Kidney (tissue), 14 donors: ENCODE results near the gene CHD6. TPM values are rescaled to one million over a fixed set of nuclear protein-coding genes. Genes with fewer than 3 reads are reported as not detected.

Experiments
- DNase-seq, 5 donors: peaks; one replicate each; pipeline ENCODE4 v3.0.0-alpha.2; 2013 to 2020
- FAIRE-seq: peaks from 2 replicates; lab custom pipeline; 2012; peaks lifted over from hg19 to GRCh38; lab: Jason Lieb, UNC
- H3K27ac ChIP-seq, 2 donors: one replicate each; pipeline ENCODE4 v1.7.0; 2013; ENCODE audit warnings: low read depth in 2 of 2, low read length in 2 of 2, inconsistent platforms in 1 of 2
- H3K27me3 ChIP-seq: one replicate; pipeline ENCODE4 v1.7.1; 2013; ENCODE audit warnings: low read length, inconsistent platforms; ENCODE audit not compliant: control insufficient read depth, insufficient read depth
- H3K36me3 ChIP-seq, 3 donors: one replicate each; pipeline versions ENCODE4 v1.7.0 to v1.7.1; 2013; ENCODE audit warnings: low read length in 3 of 3, control low read depth in 1 of 3, inconsistent platforms in 1 of 3; ENCODE audit not compliant: insufficient read depth in 3 of 3, control insufficient read depth in 2 of 3
- H3K4me1 ChIP-seq, 3 donors: one replicate each; pipeline versions ENCODE4 v1.7.0 to v1.7.1; 2013; ENCODE audit warnings: low read length in 3 of 3, inconsistent platforms in 1 of 3, low read depth in 1 of 3; ENCODE audit not compliant: control insufficient read depth in 2 of 3, insufficient read depth in 2 of 3
- H3K4me3 ChIP-seq, 3 donors: one replicate each; pipeline versions ENCODE4 v1.7.0 to v1.8.1; 2013; ENCODE audit warnings: low read length in 3 of 3, control low read depth in 1 of 3, inconsistent platforms in 1 of 3
- H3K9ac ChIP-seq, 3 donors: one replicate each; pipeline versions ENCODE4 v1.7.0 to v1.7.1; 2013; ENCODE audit warnings: low read length in 3 of 3, control low read depth in 1 of 3, inconsistent platforms in 1 of 3
- H3K9me3 ChIP-seq, 3 donors: one replicate each; pipeline versions ENCODE4 v1.7.0 to v1.7.1; 2013; ENCODE audit warnings: low read length in 3 of 3, control low read depth in 1 of 3, inconsistent platforms in 1 of 3; ENCODE audit not compliant: control insufficient read depth in 2 of 3, insufficient read depth in 1 of 3
- CTCF ChIP-seq: IDR thresholded peaks from 3 replicates; pipeline ENCODE4 v1.5.1; 2012; ENCODE audit warnings: mild to moderate bottlenecking, moderate library complexity, borderline replicate concordance; ENCODE audit not compliant: insufficient read depth; ENCODE audit errors: extremely low read depth
- intact Hi-C: fragments of 100-400 bp; cut with DNase I; formaldehyde crosslinking; loops from one replicate; pipeline ENCODE4 v1.11.1; 2022
- polyA plus RNA-seq: library from polyadenylated mRNA; stranded (reverse); fragments of 350-450 nt; fragmentation: Illumina TruSeq; extraction: RNeasy Lipid Tissue Mini Kit (QIAGEN cat#74804); gene quantifications from one replicate; pipeline ENCODE4 v1.2.3, GENCODE V29; 2014; ENCODE audit warnings: low read depth, low replicate concordance; ENCODE audit not compliant: insufficient read depth
- total RNA-seq: library from RNA; stranded (reverse); fragmentation: NEBNext Ultra II Directional; extraction: Animal tissue kit (Norgen Biotek cat#: 25700); gene quantifications from one replicate; pipeline ENCODE4 v1.2.1, GENCODE V29; 2021
- donor health status: control.
- donor health status: control.
- donor health status: control.
- donor health status: control.
- donor health status: control.
- donor health status: DM: yes; HTN: yes; CAD: no.
- donor health status: Normal renal cell carcinoma (clear cell type).

CHD6 gene
- total and polyA plus RNA-seq, 2 donors from 2014 or later: 4.5 to 53.5 TPM

- H3K9ac ChIP-seq: no peak overlapping the region
- no peaks in the 10 kb centered on the region for H3K27me3 ChIP-seq
- no peak overlapping the region for H3K27ac ChIP-seq
- intact Hi-C loops: no loop called here
- peaks cover 0 to 3% (median 3%) of the 10 kb centered on the region in 3 donors for H3K4me1 ChIP-seq
- DNase-seq (no peak), FAIRE-seq (no peak)
- H3K4me3 ChIP-seq: no peak overlapping the region
- TF ChIP-seq CTCF: no peak
- H3K36me3 ChIP-seq: no peaks in the 10 kb centered on the region
- H3K9me3 ChIP-seq: no peaks in the 10 kb centered on the region
Observed at GRCh38 chr20:41621971-41622370, 3.8 kb upstream of the CHD6 start.

- H3K4me3 ChIP-seq: no peak overlapping the region
Observed at GRCh38 chr20:41621421-41621820, 3.2 kb upstream of the CHD6 start.

GRCh38 chr20:41619360-41620100, 1.4 kb upstream of the CHD6 start:
- Histone ChIP-seq H3K9me3 (no peaks in the 10 kb centered on the region), H3K9ac (no peak overlapping the region), H3K27ac (no peak overlapping the region), H3K4me3 (peak overlapping the region in 2 of 3 donors; percentile 59), H3K36me3 (no peaks in the 10 kb centered on the region), H3K4me1 (peaks cover 2 to 10% (median 3%) of the 10 kb centered on the region in 3 donors), H3K27me3 (no peaks in the 10 kb centered on the region)
- peak in 2 of 5 donors; percentile 2 to 59 for DNase-seq
- FAIRE-seq: no peak
- no peak for TF ChIP-seq CTCF
- intact Hi-C loops: no loop called here

More at GRCh38 chr20:41621421-41621820, 3.2 kb upstream of the CHD6 start:
- no peak overlapping the region for H3K27ac ChIP-seq
- H3K36me3 ChIP-seq: no peaks in the 10 kb centered on the region
- no peak overlapping the region for H3K9ac ChIP-seq
- intact Hi-C loops: no loop called here
- no peak for TF ChIP-seq CTCF
- FAIRE-seq: no peak
- no peaks in the 10 kb centered on the region for H3K9me3 ChIP-seq
- peaks cover 0 to 5% (median 3%) of the 10 kb centered on the region in 3 donors for H3K4me1 ChIP-seq
- no peaks in the 10 kb centered on the region for H3K27me3 ChIP-seq
- no peak for DNase-seq
